ENCODE data around the gene CAD.

The CAD gene

DNA sequence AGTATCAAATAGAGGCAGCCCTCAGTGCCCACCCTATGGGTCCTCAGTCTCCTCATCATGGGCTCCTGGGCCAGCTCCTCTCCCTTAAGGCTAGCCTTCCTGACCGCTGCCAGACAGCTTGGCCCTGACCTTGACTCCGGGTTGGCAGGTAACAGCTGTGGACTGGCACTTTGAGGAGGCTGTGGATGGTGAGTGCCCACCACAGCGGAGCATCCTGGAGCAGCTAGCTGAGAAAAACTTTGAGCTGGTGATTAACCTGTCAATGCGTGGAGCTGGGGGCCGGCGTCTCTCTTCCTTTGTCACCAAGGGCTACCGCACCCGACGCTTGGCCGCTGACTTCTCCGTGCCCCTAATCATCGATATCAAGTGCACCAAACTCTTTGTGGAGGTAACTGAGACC lies 19.0 kb downstream of the CAD start:
- H4K20me1 ChIP-seq (ENCODE audit: control insufficient read depth, insufficient read depth, low read depth, low read length): no peaks in the 10 kb centered on the region
- H3K4me1 ChIP-seq (ENCODE audit: control insufficient read depth, low read length): no peaks in the 10 kb centered on the region
- no peak overlapping the region for H3K4me3 ChIP-seq (ENCODE audit: low read length)
- no peaks in the 10 kb centered on the region for H3F3A ChIP-seq (ENCODE audit: control insufficient read depth, insufficient read depth)
- H3K9me3 ChIP-seq (ENCODE audit: control insufficient read depth, insufficient read depth, low read length): no peaks in the 10 kb centered on the region
- TF ChIP-seq, protein P1, sequence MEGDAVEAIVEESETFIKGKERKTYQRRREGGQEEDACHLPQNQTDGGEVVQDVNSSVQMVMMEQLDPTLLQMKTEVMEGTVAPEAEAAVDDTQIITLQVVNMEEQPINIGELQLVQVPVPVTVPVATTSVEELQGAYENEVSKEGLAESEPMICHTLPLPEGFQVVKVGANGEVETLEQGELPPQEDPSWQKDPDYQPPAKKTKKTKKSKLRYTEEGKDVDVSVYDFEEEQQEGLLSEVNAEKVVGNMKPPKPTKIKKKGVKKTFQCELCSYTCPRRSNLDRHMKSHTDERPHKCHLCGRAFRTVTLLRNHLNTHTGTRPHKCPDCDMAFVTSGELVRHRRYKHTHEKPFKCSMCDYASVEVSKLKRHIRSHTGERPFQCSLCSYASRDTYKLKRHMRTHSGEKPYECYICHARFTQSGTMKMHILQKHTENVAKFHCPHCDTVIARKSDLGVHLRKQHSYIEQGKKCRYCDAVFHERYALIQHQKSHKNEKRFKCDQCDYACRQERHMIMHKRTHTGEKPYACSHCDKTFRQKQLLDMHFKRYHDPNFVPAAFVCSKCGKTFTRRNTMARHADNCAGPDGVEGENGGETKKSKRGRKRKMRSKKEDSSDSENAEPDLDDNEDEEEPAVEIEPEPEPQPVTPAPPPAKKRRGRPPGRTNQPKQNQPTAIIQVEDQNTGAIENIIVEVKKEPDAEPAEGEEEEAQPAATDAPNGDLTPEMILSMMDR (IDR thresholded peaks at IDR 0.05; ENCODE audit: low read depth, low read length, poor library complexity, severe bottlenecking): no peak
- TF ChIP-seq EZH2phosphoT487 (IDR thresholded peaks at IDR 0.05; ENCODE audit: borderline replicate concordance, low read length): no peak
- peaks cover 91% of the 10 kb centered on the region for H3K36me3 ChIP-seq (ENCODE audit: control insufficient read depth, low read length)
- no peaks in the 10 kb centered on the region for H3K27me3 ChIP-seq (ENCODE audit: control insufficient read depth, low read length)
- no peak overlapping the region for H3K4me2 ChIP-seq (ENCODE audit: low read length)
- H3K27ac ChIP-seq (ENCODE audit: low read depth, low read length): no peak overlapping the region
- H3K9me2 ChIP-seq (replicated peaks; ENCODE audit: control insufficient read depth, low read length): no peaks in the 10 kb centered on the region
- H3K79me2 ChIP-seq (ENCODE audit: control insufficient read depth, low read length): no peaks in the 10 kb centered on the region

DNA sequence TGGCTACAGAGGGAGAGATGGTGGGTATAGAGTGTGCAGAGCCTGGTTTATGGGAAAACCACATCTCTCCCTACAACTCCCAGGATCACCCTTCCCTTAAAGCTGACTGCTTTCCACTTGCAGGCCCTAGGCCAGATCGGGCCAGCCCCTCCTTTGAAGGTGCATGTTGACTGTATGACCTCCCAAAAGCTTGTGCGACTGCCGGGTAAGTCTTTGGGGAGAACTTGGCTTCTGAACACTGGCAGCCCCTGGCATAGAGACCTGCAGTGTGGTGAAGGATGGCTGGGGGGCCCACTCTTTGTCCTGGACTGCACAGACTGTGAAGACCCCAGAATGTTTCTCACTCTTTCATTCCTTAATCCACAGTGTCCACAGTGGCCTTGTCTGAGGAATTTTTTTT lies 19.5 kb downstream of the CAD start:
- no peaks in the 10 kb centered on the region for H4K20me1 ChIP-seq (ENCODE audit: control insufficient read depth, insufficient read depth, low read depth, low read length)
- no peak overlapping the region for H3K27ac ChIP-seq (ENCODE audit: low read depth, low read length)
- H3K36me3 ChIP-seq (ENCODE audit: control insufficient read depth, low read length): peaks cover 91% of the 10 kb centered on the region

DNA sequence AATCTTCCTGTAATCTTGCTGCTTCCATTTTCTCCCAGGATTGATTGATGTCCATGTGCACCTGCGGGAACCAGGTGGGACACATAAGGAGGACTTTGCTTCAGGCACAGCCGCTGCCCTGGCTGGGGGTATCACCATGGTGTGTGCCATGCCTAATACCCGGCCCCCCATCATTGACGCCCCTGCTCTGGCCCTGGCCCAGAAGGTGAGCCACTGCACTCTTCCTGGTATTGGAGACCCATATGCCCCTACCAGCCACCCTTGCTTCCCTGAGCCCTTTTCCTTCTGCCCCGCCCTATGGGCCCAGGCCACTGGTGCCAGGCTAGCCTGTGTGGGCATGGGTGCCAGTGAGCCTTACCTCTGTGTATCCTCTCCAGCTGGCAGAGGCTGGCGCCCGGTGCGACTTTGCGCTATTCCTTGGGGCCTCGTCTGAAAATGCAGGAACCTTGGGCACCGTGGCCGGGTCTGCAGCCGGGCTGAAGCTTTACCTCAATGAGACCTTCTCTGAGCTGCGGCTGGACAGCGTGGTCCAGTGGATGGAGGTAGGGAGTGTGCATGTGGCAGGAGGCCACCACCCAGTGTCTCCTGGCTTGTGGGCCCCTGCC lies 20.3 kb downstream of the CAD start:
- H3K4me1 ChIP-seq (ENCODE audit: control insufficient read depth, low read length): no peaks in the 10 kb centered on the region
- H3K4me2 ChIP-seq (ENCODE audit: low read length): no peak overlapping the region
- peaks cover 91% of the 10 kb centered on the region for H3K36me3 ChIP-seq (ENCODE audit: control insufficient read depth, low read length)
- H4K20me1 ChIP-seq (ENCODE audit: control insufficient read depth, insufficient read depth, low read depth, low read length): no peaks in the 10 kb centered on the region
- TF ChIP-seq, protein P1 (IDR thresholded peaks at IDR 0.05; ENCODE audit: low read depth, low read length, poor library complexity, severe bottlenecking): no peak
- TF ChIP-seq EZH2phosphoT487 (IDR thresholded peaks at IDR 0.05; ENCODE audit: borderline replicate concordance, low read length): no peak
- no peaks in the 10 kb centered on the region for H3F3A ChIP-seq (ENCODE audit: control insufficient read depth, insufficient read depth)
- no peak overlapping the region for H3K4me3 ChIP-seq (ENCODE audit: low read length)
- H3K79me2 ChIP-seq (ENCODE audit: control insufficient read depth, low read length): no peaks in the 10 kb centered on the region
- no peaks in the 10 kb centered on the region for H3K9me2 ChIP-seq (replicated peaks; ENCODE audit: control insufficient read depth, low read length)
- no peaks in the 10 kb centered on the region for H3K9me3 ChIP-seq (ENCODE audit: control insufficient read depth, insufficient read depth, low read length)
- no peaks in the 10 kb centered on the region for H3K27me3 ChIP-seq (ENCODE audit: control insufficient read depth, low read length)
- H3K27ac ChIP-seq (ENCODE audit: low read depth, low read length): no peak overlapping the region

More for the DNA sequence above, 19.5 kb downstream of the CAD start:
- Histone ChIP-seq H3K79me2 (ENCODE audit: control insufficient read depth, low read length) (no peaks in the 10 kb centered on the region), H3K4me1 (ENCODE audit: control insufficient read depth, low read length) (no peaks in the 10 kb centered on the region), H3K9me2 (replicated peaks; ENCODE audit: control insufficient read depth, low read length) (no peaks in the 10 kb centered on the region), H3F3A (ENCODE audit: control insufficient read depth, insufficient read depth) (no peaks in the 10 kb centered on the region), H3K4me2 (ENCODE audit: low read length) (no peak overlapping the region), H3K27me3 (ENCODE audit: control insufficient read depth, low read length) (no peaks in the 10 kb centered on the region), H3K4me3 (ENCODE audit: low read length) (no peak overlapping the region), H3K9me3 (ENCODE audit: control insufficient read depth, insufficient read depth, low read length) (no peaks in the 10 kb centered on the region)
- TF ChIP-seq EZH2phosphoT487 (IDR thresholded peaks at IDR 0.05; ENCODE audit: borderline replicate concordance, low read length): no peak
- TF ChIP-seq, protein P1 (IDR thresholded peaks at IDR 0.05; ENCODE audit: low read depth, low read length, poor library complexity, severe bottlenecking): no peak
